GM21526 (cell line): Measurements from ENCODE around the gene RPUSD3.
A peak's percentile ranks its signal among the peaks of the same experiment; 100 is the strongest.

Experiments
- ATAC-seq: cut with Tn5 transposase; IDR thresholded peaks from one replicate; pipeline ENCODE4 v1.9.1; 2021; ENCODE audit warnings: moderate library complexity; ENCODE audit not compliant: unreplicated experiment, low FRiP score

RPUSD3 gene

GRCh38 chr3:9808345-9809037, 35.3 kb downstream of the RPUSD3 start:
- ATAC-seq = peak; percentile 38

GRCh38 chr3:9807981-9808344, 35.8 kb downstream of the RPUSD3 start:
- ATAC-seq = no peak

GRCh38 chr3:9806688-9807589, 36.9 kb downstream of the RPUSD3 start:
- no peak for ATAC-seq

GRCh38 chr3:9806137-9806536, 37.7 kb downstream of the RPUSD3 start:
- no peak for ATAC-seq

- ATAC-seq = no peak
Measured at GRCh38 chr3:9804996-9805395, 38.8 kb downstream of the RPUSD3 start.

GRCh38 chr3:9803494-9803893, 40.3 kb downstream of the RPUSD3 start:
- ATAC-seq = no peak

GRCh38 chr3:9800529-9800928, 43.3 kb downstream of the RPUSD3 start:
- no peak for ATAC-seq

- no peak for ATAC-seq
Measured at GRCh38 chr3:9797196-9797945, 46.4 kb downstream of the RPUSD3 start.

- no peak for ATAC-seq
Measured at GRCh38 chr3:9795207-9795606, 48.6 kb downstream of the RPUSD3 start.

- no peak for ATAC-seq
Measured at GRCh38 chr3:9794400-9794799, 49.4 kb downstream of the RPUSD3 start.

GRCh38 chr3:9793161-9793781, 50.5 kb downstream of the RPUSD3 start:
- no peak for ATAC-seq

- peak; percentile 79 for ATAC-seq
Measured at GRCh38 chr3:9792405-9793160, 51.2 kb downstream of the RPUSD3 start, which contains the start of the genes ARPC4 and TADA3. Gene ARPC4 (plus strand): TSS chr3:9793082. CDS start chr3:9793122, 40 bp downstream. Gene TADA3 (minus strand): TSS chr3:9792473. CDS start chr3:9791466, 1,007 bp downstream.

GRCh38 chr3:9791790-9792404, 51.9 kb downstream of the RPUSD3 start:
- no peak for ATAC-seq

- ATAC-seq = no peak
Measured at GRCh38 chr3:9791127-9791526, 52.7 kb downstream of the RPUSD3 start.
